ENCODE data around the gene NUP37.
"Not testable (repeated sequence)": the region's sequence is repeated elsewhere in the genome, so short reads cannot be mapped to it uniquely, and the experiment has no call there.

The NUP37 gene

GRCh38 chr12:102089228-102089835, 30.6 kb downstream of the NUP37 start:
- ATAC-seq = not testable (repeated sequence)

DNA sequence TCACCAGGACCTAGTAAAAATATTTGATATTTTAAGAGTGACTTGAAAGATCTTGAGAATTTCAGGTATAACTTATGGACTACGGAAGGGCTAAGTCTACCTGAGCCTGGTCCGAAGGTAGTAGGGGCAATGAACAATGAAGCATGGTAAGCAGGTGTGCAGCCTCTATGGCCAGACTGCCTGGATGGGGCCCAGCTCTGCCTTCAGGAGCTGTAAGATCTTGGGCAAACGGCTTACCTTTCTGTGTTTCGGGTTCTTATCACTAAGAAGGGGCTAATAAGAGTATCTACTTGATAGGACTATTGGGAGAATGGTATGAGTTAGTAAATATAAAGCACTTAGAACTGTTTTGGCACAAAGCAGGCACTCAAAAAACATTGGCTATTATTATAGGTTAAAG, 39.1 kb downstream of the NUP37 start:
- ATAC-seq = no peak

GRCh38 chr12:102072092-102072491, 47.8 kb downstream of the NUP37 start:
- ATAC-seq = not testable (repeated sequence)

DNA sequence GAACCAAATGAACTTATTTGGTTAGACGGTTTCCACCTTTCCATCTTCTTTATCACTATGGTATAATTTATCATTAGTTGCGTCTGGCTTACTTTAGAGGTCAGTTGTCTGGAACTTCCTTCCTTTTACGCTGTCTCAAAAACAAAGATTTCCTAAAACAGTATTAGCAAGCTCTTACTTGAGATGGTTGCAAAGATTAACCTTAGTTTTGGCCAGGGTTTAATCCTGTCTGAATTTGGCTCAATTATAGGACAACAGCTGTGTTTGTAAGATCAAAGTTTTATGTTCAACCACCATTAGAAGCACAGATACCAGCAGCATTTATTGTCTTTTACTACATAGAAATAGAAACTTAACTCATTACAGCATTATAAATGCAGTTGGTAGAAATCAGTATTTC, 50.2 kb downstream of the NUP37 start:
- ATAC-seq = no peak

DNA sequence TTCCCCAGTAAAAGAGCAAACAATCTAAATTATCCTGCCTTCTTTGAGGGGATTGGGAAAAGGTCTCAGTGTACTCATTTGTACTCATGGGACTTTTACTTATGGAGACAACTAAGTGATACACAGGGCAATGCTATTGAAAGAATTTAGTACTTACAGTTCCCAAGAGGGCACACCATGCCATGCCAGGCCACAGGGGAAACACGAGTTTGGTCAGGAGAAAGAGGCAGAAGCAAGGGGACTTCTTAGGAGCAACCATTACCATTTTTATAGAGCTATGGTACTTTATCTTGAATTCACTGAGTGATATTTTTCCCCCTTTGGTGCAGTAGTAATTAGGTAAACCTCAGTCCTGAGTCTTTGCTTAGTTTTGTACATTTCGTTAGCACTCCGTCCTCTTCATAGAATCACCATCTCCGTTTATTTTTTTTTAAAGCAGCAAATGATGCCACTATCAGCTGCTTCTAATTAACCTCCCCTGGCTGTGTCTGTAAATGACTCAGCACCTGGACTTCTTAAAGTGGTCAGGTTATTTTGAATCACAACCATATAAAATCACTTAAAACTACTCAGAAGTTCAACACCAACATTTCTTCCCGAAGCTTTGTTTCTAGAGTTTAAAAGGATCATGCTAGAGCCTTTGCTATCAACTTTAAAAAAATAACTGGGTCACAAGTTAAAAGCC, 52.2 kb downstream of the NUP37 start:
- ATAC-seq = no peak

DNA sequence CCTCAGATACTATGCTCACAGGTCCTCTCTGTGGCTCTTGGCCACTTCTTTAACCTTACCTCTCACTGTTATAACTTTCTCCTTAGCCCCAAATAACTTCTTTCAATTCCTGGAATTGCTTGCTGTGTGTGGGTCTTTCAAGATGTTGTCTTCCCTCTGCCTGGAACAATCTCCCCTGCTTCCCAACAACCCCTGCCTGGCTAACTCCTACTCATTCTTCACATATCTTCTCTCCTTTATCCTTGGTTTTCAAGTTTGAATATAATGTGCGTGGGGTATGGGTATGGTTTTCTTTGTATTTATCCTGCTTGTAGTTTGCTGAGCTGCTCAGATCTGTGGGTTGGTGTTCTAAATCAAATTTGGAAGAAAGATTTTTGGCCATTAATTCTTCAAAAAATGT, 55.4 kb downstream of the NUP37 start:
- ATAC-seq = no peak

DNA sequence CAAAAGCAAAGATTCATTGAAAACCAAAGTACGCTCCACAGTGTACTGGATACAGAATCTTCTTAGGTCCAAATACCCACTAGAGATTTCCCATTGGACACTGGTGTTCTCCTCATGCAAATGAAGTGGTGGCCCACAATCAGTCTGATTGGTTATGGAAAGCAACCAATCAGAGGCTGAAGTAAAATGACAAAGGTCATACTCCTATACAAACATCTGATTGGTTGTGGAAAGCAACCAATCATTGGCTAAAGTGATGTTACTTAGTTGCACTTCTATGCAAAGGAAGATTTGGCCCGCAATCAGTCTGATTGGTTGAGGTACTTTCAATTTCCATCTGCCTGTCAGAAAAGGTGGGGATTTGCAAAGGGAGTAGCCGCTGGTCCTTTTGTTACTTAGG, 56.8 kb downstream of the NUP37 start:
- no peak for ATAC-seq

- no peak for ATAC-seq
These were observed 57.5 kb downstream of the NUP37 start for GRCh38 chr12:102062419-102062806.

GRCh38 chr12:102061560-102062418, 58.1 kb downstream of the NUP37 start, which contains the start of gene WASHC3:
TSS of gene WASHC3 (minus strand) at chr12:102061991. CDS start at chr12:102061962, 29 bp downstream.
- ATAC-seq = peak; percentile 86 to 89

DNA sequence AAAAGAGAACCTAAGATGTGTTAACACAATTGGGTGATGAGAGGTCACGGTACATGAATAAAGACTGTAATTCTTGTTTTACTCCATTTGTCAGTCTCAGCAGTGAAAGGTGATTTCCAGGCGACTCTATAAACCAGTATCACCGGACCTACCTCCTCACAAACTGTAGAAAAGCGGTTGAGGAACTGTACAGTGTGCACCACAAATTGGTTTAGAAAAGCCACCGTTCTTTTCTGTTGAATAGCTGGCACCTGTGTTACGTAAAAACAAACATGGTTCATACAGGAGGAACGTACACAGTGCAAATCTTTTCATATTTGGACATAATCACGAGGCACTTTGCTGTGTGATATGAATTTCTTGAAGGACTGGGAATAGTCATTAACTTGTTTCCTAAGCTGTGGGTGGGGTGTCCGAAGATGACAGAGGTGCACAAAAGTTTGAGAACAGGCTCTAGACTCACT, 58.8 kb downstream of the NUP37 start:
- ATAC-seq = peak; percentile 29 to 31

- peak; percentile 70 to 71 for ATAC-seq
These were observed 60.6 kb downstream of the NUP37 start for GRCh38 chr12:102059343-102059742.

DNA sequence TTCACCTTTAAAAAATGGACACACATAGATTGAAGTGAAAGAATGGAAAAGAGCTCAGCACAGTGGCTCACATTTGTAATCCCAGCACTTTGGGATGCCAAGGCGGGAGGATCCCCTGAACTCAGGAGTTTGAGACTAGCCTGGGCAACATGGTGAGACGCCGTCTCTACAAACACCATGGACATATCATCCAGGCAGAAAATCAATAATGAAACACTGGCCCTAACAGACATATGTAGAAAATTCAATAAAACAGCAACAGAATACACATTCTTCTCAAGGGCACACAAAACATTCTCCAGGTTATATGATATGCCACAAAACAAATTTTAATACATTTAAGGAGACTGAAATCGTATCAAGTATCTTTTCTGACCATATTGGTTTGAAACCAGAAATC, 65.6 kb downstream of the NUP37 start:
- no peak for ATAC-seq

GRCh38 chr12:102053062-102053349, 66.9 kb downstream of the NUP37 start:
- ATAC-seq = no peak

DNA sequence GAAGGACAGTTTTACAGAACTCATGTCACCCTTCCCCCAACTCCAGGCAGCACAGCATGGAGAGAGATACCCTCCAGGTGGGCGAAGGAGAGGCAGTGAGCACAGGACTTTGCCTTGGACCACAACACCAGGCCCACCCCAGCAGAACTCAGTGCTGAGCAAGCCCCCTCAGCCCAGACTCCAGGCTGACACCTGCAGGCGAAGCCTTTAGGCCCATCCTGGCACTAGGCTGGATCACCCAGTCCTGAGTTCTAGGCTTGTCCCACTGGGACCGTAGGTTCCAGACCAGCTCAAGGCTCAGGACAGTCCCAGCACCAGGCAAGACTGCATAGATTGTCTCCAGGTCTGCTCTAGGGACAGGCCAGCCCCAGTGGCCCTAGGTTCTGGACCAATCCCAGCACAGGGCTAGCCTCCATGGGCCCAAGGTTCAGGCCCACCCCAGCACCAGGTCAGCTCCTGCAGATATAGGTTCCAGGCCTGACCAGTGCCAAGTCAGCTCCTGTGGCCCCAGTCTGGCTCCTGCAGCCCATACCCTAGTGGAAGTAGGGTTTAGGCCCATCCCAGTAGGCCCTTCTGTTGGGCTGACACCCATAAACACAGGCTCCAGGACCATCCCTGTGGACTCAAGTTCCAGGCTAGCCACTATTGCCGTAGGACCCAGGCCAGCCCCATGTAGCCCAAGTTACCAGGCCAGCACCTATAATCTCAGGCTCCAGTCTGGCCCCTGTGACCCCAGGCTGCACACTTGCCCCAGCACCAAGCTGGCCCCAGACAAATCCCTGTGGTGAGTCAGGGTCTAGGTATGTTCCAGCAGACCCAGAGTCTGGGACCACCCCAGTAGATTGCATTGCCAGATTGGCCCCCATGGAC, 67.5 kb downstream of the NUP37 start:
- no peak for ATAC-seq

- ATAC-seq = peak; percentile 63 to 88
These were observed 68.4 kb downstream of the NUP37 start for GRCh38 chr12:102051431-102051965.

GRCh38 chr12:102050660-102051430, 69.1 kb downstream of the NUP37 start:
- ATAC-seq = no peak

DNA sequence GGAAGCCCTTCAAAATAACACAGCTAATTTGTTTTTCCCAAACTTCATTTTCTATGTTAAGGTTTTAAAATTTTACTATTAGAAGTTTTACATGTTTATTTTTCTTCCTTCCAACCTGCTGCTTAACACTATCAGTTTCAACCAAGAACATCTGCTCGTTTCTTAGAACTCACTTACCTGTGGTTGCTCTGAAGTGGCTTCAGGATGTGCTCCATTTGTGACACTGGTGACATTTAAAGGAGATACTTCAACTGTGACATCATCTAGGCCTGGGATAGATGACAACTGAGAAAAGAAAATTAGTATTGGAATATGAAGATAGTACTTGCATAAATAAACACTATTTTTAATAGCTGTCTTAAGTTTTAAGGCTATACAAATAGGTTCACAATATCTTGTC, 76.0 kb downstream of the NUP37 start:
- peak; percentile 83 to 85 for ATAC-seq

- ATAC-seq = no peak
These were observed 85.7 kb downstream of the NUP37 start for GRCh38 chr12:102033991-102034745.

DNA sequence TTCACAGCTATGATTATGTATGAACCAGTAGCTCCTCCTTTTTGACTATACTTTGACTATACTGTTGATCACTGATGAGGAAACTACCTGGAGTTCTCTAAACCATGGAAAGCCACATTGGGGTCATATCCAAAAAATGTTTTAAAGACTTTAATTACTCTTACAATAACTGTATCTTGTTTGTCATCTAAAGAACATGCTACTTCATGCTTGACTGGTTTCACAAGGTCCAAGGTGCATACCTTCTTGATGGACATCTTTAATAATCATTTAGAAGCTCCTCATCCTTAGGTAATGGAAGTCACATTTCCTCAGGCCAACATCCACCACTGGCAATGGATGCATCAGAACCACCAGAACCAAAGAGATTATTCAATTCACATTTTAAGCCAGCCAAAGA, 88.1 kb downstream of the NUP37 start:
- no peak for ATAC-seq

DNA sequence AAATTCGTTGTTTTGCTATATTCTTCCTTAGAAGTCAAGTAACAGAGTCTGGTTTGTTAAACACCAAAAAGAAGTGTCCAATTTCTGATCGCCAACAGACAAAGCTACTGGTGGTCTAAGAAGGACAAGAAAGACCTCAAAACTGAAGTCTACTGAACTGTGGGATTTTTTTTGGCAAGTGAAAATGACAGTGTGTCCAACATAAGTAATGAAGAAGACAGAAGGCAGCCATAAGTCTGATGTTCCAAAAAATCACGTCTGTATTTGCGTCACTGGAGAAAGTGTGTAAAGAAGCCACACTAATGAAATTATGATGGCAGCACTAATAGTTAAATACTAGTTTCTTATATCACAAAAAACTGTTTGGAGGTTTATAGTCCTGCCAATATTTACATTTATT, 90.8 kb downstream of the NUP37 start:
- no peak for ATAC-seq

DNA sequence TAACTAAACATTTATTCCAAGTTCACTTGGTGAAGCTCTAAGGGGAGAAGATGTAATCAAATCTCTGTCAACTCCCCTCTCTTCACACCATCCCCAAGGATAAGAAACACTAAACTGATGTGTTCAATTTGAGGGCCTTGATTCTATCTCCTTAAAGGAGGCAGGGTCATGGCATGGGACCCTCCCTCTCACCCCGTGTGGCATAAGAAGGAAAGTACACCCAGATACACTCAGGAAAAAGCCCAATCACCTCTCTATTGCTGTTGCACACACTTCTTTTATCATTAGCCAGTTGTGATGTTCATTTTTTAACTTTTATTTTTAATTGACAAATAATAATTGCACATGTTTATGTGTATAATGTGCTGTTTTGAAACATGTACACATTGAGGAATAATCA, 93.2 kb downstream of the NUP37 start:
- no peak for ATAC-seq
